ENCODE data around the gene NPPA. TPM values are rescaled to one million over a fixed set of nuclear protein-coding genes. Genes with fewer than 3 reads are reported as not detected.

The NPPA gene
- total RNA-seq, 1 donor from 2014 or later = not detected

- DNase-seq (ENCODE audit: low read depth, low spot score) = no peak
- Mint-ChIP-seq H3K27me3 (ENCODE audit: low read depth) (peaks cover 5% of the 10 kb centered on the region), H3K36me3 (ENCODE audit: low read depth) (no peaks in the 10 kb centered on the region), H3K9me3 (no peaks in the 10 kb centered on the region), H3K27ac (ENCODE audit: unreplicated experiment) (no peak overlapping the region), H3K4me3 (no peak overlapping the region), H3K4me1 (no peaks in the 10 kb centered on the region)
- no peak for TF ChIP-seq CTCF (conservative IDR thresholded peaks at IDR 0.05)
These were observed 40.8 kb upstream of the NPPA start for GRCh38 chr1:11888206-11888876.

DNA sequence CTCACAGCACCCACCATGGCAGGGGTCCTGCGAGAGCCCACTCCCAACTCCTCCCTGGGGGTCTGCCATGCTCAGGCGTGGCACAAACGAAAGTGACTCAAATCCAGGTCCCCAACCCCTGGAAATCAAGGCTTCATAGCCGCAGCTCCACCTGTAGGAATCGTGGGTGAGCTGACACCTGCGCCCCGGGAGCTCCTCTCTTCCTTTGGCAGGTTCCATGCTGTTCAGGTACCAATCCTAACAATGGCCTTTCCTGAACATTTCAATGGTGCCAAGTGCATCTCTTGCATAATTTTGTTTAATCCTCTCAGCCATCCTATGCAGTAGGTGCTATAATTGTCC lies 40.1 kb upstream of the NPPA start:
- no peaks in the 10 kb centered on the region for H3K36me3 Mint-ChIP-seq (ENCODE audit: low read depth)
- no peak overlapping the region for H3K4me3 Mint-ChIP-seq
- DNase-seq (ENCODE audit: low read depth, low spot score) = no peak
- TF ChIP-seq CTCF (conservative IDR thresholded peaks at IDR 0.05) = no peak
- no peaks in the 10 kb centered on the region for H3K9me3 Mint-ChIP-seq
- H3K27me3 Mint-ChIP-seq (ENCODE audit: low read depth) = peaks cover 2% of the 10 kb centered on the region
- peaks cover 4% of the 10 kb centered on the region for H3K4me1 Mint-ChIP-seq
- H3K27ac Mint-ChIP-seq (ENCODE audit: unreplicated experiment) = no peak overlapping the region

- no peak overlapping the region for H3K4me3 Mint-ChIP-seq
- peaks cover 4% of the 10 kb centered on the region for H3K4me1 Mint-ChIP-seq
- H3K27me3 Mint-ChIP-seq (ENCODE audit: low read depth) = peaks cover 2% of the 10 kb centered on the region
- no peak for TF ChIP-seq CTCF (conservative IDR thresholded peaks at IDR 0.05)
- H3K9me3 Mint-ChIP-seq = no peaks in the 10 kb centered on the region
- no peak for DNase-seq (ENCODE audit: low read depth, low spot score)
- H3K27ac Mint-ChIP-seq (ENCODE audit: unreplicated experiment) = no peak overlapping the region
- H3K36me3 Mint-ChIP-seq (ENCODE audit: low read depth) = no peaks in the 10 kb centered on the region
These were observed 39.5 kb upstream of the NPPA start for GRCh38 chr1:11886986-11887665.

GRCh38 chr1:11885916-11886315 lies 38.3 kb upstream of the NPPA start:
- H3K27ac Mint-ChIP-seq (ENCODE audit: unreplicated experiment) = no peak overlapping the region
- no peak for DNase-seq (ENCODE audit: low read depth, low spot score)
- H3K27me3 Mint-ChIP-seq (ENCODE audit: low read depth) = peaks cover 2% of the 10 kb centered on the region
- H3K4me1 Mint-ChIP-seq = peaks cover 13% of the 10 kb centered on the region
- no peak overlapping the region for H3K4me3 Mint-ChIP-seq
- TF ChIP-seq CTCF (conservative IDR thresholded peaks at IDR 0.05) = no peak
- H3K36me3 Mint-ChIP-seq (ENCODE audit: low read depth) = no peaks in the 10 kb centered on the region
- H3K9me3 Mint-ChIP-seq = no peaks in the 10 kb centered on the region

- TF ChIP-seq CTCF (conservative IDR thresholded peaks at IDR 0.05) = no peak
- no peak overlapping the region for H3K4me3 Mint-ChIP-seq
- peaks cover 16% of the 10 kb centered on the region for H3K4me1 Mint-ChIP-seq
- no peak for DNase-seq (ENCODE audit: low read depth, low spot score)
- no peaks in the 10 kb centered on the region for H3K27me3 Mint-ChIP-seq (ENCODE audit: low read depth)
- no peak overlapping the region for H3K27ac Mint-ChIP-seq (ENCODE audit: unreplicated experiment)
- no peaks in the 10 kb centered on the region for H3K36me3 Mint-ChIP-seq (ENCODE audit: low read depth)
- no peaks in the 10 kb centered on the region for H3K9me3 Mint-ChIP-seq
These were observed 35.4 kb upstream of the NPPA start for GRCh38 chr1:11882814-11883538.
